Retina (tissue), 1 donor: ENCODE data around the gene TMEM229A.
A peak's percentile ranks its signal among the peaks of the same experiment; 100 is the strongest.
"Not testable (repeated sequence)": the region's sequence is repeated elsewhere in the genome, so short reads cannot be mapped to it uniquely, and the experiment has no call there.

ENCODE experiments used
- DNase-seq: peaks from one replicate; pipeline ENCODE4 v3.0.0-alpha.2; 2016

The TMEM229A gene

GRCh38 chr7:124032369-124033094, at the start of gene TMEM229A:
TMEM229A (minus strand) TSS chr7:124033067; CDS start chr7:124033003, 64 bp downstream.
- DNase-seq, result peak; percentile 90

DNA sequence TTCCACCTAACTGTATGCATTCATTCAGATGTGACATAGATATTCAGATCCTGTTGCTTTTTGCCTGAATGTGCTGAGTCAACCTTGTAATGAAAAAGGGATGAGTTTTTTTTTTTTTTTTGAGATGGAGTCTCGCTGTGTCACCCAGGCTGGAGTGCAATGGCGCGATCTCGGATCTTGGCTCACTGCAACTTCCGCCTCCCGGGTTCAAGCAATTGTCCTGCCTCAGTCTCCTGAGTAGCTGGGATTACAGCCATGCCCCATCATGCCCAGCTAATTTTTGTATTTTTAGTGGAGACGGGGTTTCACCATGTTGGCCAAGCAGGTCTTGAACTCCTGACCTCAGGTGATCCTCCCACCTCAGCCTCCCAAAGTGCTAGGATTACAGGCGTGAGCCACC, 49.4 kb upstream of the TMEM229A start:
- not testable (repeated sequence) for DNase-seq

GRCh38 chr7:124077546-124077945, 44.7 kb upstream of the TMEM229A start:
- no peak for DNase-seq

DNA sequence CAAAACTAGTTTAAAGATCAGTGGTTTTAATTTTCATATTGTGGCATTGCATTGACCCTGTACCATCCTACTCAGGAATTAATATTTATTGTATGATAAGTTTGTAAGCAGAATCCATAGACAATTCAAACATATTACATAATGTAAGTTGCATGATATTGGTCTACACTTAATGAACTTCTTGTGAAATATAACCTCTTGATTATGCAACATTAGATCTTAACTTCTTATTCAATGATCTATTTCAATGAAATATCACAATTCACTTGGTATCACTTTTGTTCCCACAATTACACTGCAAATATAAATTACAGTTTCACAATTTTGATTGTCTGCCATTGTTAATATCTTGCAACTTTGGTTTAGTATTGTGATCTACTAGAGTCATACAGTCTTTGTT, 44.0 kb upstream of the TMEM229A start:
- no peak for DNase-seq

DNA sequence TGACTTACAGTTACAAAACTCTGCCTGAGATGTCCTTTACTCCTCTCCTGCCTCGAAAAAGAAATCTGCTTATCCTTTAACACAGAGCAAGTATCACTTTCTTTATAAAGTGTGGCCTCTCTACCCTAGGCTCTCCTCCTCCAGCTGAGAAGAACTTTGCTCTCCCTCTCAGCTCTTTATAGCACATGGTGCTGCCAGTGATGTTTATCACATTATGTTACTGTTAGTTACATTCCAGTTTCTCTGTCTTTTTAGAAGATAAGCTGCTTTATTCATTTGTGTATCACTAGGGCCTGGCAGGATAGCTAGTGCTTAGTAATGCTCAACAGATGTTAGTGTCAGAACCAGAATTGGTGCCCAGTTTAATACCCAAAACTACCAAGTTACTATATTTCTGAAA, 41.1 kb upstream of the TMEM229A start:
- no peak for DNase-seq

GRCh38 chr7:124073310-124073645, 40.4 kb upstream of the TMEM229A start:
- no peak for DNase-seq

DNA sequence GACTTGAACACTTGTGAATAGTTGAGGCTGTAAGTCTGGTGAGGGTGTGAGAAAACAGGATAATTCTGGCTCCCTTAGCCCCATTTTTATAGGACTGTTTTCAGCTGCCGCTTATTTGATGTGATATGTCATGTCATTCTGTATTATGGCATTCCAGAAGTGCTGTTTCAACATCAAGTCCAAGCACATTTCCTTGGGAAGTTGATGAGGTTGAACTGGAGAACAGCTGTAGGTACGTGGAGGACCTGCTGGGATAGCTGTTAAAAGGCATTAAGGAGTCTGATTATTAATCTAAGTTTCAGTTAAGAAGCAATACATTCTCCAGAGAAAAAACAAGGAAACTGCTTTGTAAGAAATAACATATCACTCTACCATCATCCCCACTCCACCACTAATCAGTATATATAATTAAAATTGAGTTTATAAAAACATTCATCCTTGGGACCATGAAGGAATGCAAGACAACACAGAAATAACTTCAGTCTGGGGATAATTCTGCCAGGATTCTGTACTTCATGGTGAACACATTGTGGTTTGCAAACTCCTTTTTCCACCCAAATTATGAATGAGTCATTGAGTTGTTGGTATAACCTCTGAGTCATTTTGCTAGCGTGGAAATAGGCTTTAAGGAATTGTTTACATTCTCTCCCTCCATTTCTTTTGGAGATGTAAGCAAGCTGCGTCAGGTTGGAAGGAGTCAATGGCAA, 39.9 kb upstream of the TMEM229A start:
- no peak for DNase-seq

GRCh38 chr7:124071843-124072242, 39.0 kb upstream of the TMEM229A start:
- no peak for DNase-seq

DNA sequence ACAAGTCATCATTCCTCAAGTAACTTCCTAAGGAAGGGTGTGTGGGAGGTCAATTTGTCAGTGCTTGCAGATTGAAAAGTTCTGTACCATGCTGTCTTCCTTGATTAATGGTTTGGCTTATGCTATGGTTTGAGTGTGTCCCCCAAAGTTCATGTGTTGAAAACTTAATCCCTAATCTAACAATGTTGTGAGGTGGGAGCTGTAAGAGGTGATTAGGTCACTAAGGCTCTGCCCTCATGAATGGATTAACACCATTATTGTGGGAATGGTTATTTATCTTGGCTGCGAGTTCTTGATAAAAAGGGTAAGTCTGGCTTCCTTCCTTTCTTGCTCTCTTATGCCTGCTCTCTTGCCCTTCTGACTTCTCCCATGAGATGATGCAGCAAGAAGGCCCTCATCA, 29.3 kb upstream of the TMEM229A start:
- no peak for DNase-seq

GRCh38 chr7:124060528-124060927, 27.7 kb upstream of the TMEM229A start:
- DNase-seq, result no peak

GRCh38 chr7:124059375-124059774, 26.5 kb upstream of the TMEM229A start:
- no peak for DNase-seq

DNA sequence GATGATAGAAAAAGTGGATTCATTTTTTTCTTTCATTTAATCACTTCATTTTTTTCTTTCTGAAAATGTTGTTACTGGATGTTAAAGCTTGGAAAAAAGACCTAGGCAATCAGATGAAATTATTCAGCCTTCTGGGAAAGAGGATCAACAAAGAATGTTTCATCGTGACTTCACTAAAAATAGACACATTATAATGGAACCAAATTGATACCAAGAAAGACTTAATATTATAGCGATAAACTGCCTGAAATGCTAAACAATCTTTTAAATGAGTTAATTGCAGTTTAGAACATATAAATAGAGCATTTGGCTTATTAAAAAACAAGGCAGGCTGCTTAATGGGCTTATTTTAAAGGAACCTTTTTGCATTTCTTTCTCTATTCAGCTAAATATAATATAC, 25.6 kb upstream of the TMEM229A start:
- DNase-seq, result no peak

- no peak for DNase-seq
Measured at GRCh38 chr7:124057872-124058271, 25.0 kb upstream of the TMEM229A start.

GRCh38 chr7:124056234-124056633, 23.4 kb upstream of the TMEM229A start:
- no peak for DNase-seq

DNA sequence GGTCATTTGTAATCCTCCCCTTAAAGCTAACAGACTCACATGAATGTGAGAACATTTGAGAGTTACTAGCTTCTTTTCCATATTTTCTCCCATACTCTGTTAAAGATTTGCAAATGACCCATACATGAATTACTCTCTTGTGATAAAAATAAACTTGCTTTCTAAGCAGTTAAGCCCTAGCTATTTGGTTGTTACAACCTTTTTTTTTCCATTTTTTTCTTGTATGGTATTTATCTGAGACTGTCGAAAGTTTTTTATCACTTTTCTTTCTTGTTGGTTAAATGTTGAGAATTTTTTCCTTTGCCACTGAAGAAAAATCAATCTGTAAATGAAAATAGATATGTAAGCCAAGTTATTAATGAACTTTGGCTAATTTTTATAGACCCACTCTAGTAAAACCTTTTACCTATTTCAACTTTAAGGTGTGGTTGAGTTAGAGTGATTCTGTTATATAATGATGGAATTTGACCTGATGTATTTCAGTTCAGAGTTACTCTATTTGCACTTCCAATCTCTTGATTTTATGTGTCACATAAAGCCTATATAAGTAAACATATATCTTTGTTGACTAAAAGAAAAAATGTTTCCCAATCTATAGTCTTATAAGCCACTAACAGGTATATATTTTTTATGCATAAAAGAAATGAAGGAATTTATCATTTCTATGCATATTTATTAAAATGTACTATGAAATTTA, 19.0 kb upstream of the TMEM229A start:
- no peak for DNase-seq

DNA sequence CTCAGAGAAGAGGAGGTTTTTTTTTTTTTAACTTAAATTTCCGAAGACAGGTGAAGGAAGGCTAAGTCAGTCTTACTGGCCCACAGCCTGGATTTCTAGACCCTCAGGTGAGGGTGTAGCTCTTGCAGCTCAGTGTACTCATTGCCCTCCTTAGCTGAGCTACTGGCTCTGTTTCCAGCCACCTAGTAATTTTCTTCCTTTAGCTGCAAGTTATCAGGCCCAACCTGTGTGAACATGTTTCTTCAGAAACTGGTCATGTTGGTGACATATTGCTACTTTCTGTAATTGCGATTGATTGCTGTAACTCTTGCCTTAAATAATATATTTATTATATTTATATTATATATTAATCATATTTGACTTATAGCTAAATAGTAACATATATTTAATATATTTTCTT, 10.0 kb upstream of the TMEM229A start:
- DNase-seq, result no peak

GRCh38 chr7:124041439-124041838, 8.6 kb upstream of the TMEM229A start:
- no peak for DNase-seq

DNA sequence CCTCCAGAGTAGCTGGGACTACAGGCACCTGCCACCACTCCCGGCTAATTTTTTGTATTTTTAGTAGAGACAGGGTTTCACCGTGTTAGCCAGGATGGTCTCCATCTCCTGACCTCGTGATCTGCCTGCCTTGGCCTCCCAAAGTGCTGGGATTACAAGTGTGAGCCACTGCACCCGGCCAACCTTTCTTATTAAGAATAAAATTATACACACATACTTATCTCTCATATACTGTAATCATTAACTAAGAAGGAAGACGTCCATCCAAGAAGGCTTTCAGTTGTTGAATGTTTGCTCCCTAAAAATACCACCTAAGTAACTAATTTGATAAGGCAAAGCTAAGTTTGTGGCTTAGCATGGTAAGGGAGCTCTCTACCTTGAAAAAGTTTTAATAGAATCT, 5.0 kb upstream of the TMEM229A start:
- DNase-seq, result not testable (repeated sequence)

- DNase-seq, result no peak
Measured at GRCh38 chr7:124035706-124036105, 2.8 kb upstream of the TMEM229A start.

GRCh38 chr7:124034754-124035100, 1.9 kb upstream of the TMEM229A start:
- DNase-seq, result no peak

DNA sequence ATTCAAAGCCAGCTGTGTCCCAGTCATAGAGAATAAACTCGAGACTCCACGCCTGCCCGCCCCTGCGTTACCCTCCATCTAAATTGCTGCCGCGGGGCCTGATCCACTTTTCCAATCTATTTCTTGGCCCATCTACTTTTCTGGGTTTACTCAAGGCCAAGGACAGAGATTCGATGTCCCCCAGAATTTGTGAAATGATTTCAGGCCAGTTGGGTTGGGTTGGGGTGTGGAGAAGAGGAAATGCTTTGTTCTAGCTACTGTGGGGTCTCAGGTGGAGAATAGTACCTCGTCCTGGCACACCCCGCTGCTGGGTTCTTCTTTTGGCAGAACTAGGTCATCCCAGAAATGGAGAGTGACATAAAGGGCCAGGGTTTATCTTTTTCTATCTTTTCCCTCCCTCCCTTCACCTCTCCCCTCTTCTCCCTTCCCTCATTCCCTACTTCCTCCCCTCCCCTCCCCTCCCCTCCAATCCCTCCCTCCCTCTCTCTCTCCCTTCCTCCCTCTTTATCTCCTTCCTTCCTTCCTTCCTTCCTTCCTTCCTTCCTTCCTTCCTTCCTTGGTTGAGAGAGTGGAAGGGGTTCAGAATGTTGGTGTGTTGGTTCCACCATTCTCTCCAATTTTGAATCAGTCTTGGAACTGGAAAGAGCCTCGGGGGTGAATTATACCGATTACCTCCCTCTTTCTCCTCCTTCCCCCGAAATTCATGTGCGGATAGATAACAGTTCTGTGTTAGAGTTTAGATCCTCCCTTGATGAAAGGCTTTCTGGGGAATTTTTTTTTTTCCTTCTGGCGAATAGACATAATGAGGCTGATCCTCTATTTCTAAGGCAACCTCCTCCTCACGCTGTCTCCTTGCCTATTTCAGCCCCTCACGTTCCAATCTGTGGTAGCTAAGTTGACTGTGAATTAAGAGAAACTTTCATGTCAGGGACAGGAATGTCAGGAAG, 1.2 kb upstream of the TMEM229A start:
- no peak for DNase-seq

DNA sequence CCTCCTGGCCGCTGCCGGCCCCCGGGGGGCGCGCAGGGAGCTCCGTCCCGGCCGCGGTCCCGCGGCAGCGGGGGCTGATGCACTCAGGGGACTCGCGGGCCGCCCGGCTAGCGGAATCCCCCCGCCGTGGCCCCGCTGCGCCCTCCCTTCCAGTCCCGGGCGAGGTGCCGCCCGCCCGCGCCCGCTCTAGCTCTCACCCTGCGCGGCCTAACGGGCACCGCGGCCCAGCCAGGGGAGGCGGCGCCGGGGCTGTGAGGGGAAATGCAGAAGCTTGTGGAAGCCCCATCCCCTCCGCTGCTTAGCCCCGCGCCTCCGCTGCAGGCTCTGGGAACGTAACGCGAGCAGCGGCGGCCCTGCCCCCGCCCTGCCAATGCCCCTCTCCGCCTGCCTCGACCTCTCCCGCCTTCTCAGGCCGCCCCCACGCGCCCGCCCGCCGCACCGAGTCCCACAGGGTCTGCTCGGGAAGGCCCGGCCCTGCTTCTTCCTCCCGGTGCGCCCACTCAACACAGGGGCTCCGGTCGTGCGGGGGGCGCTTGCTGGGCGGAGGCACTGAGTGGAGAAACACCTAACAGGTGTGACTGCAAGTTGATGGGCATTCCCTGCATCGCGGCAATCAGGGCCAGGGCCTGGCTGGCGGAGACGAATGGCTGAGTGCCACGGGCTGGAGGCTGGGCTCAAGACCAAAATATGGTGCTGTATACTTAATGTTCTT, 384 bp upstream of the TMEM229A start:
- peak; percentile 75 for DNase-seq
